Transverse colon (tissue), 4 donors: ENCODE results near the gene FXYD6.

Source experiments
- CTCF ChIP-seq, 5 experiments: fragments of 200-600 bp in 3 of 5; fragments of 450-650 bp in 2 of 5; sonication (generic) in 3 of 5; IDR thresholded peaks; 1 replicate in 2 of 5; 2 replicates in 3 of 5; pipeline ENCODE4 v1.5.1; 2016 to 2017; ENCODE audit warnings: antibody characterized with exemption in 5 of 5, inconsistent platforms in 3 of 5, mild to moderate bottlenecking in 2 of 5, moderate library complexity in 1 of 5
- EP300 ChIP-seq: sonication (generic); formaldehyde crosslinking; IDR thresholded peaks from one replicate; pipeline ENCODE4 v1.6.1; 2017; ENCODE audit warnings: antibody characterized with exemption, low read depth
- POLR2A ChIP-seq: fragments of 450-650 bp; IDR thresholded peaks from one replicate; pipeline ENCODE4 v1.6.1; 2016; ENCODE audit warnings: antibody characterized with exemption, mild to moderate bottlenecking, moderate library complexity
- POLR2AphosphoS5 ChIP-seq, 3 donors: sonication (generic); formaldehyde crosslinking; IDR thresholded peaks; one replicate each; pipeline ENCODE4 v1.6.1; 2016; ENCODE audit warnings: antibody characterized with exemption in 3 of 3

- TF ChIP-seq EP300 (no peak), CTCF (IDR thresholded peaks at IDR 0.05) (no peak), POLR2AphosphoS5 (IDR thresholded peaks at IDR 0.05) (no peak), POLR2A (no peak)
These were observed 43.9 kb downstream of the FXYD6 start for GRCh38 chr11:117832511-117832910.
